Ishikawa (cell line): ENCODE data around the gene MRGPRD.

Source experiments
- CEBPB ChIP-seq: IDR thresholded peaks from 2 replicates; pipeline ENCODE4 v1.6.1; 2012
- CREB1 ChIP-seq: IDR thresholded peaks from 2 replicates; pipeline ENCODE4 v1.6.1; 2012; ENCODE audit warnings: low read depth
- EGR1 ChIP-seq: IDR thresholded peaks from 2 replicates; pipeline ENCODE4 v1.6.1; 2012
- EP300 ChIP-seq: IDR thresholded peaks from 2 replicates; pipeline ENCODE4 v1.6.1; 2012; ENCODE audit warnings: borderline replicate concordance
- FOXM1 ChIP-seq: IDR thresholded peaks from 2 replicates; pipeline ENCODE4 v1.6.1; 2012; ENCODE audit warnings: low read depth, borderline replicate concordance
- NFIC ChIP-seq: IDR thresholded peaks from 2 replicates; pipeline ENCODE4 v1.6.1; 2012
- RAD21 ChIP-seq: IDR thresholded peaks from 2 replicates; pipeline ENCODE4 v1.6.1; 2012; ENCODE audit warnings: low read depth
- REST ChIP-seq: IDR thresholded peaks from 2 replicates; pipeline ENCODE4 v1.6.1; 2012; ENCODE audit warnings: low read depth, mild to moderate bottlenecking
- TAF1 ChIP-seq: IDR thresholded peaks from 2 replicates; pipeline ENCODE4 v1.6.1; 2012; ENCODE audit warnings: low read depth, mild to moderate bottlenecking
- TCF12 ChIP-seq: IDR thresholded peaks from 2 replicates; pipeline ENCODE4 v1.6.1; 2012; ENCODE audit warnings: low read depth
- TEAD4 ChIP-seq: IDR thresholded peaks from 2 replicates; pipeline ENCODE4 v1.6.1; 2012
- YY1 ChIP-seq: IDR thresholded peaks from 2 replicates; pipeline ENCODE4 v1.6.1; 2012; ENCODE audit warnings: low read depth
- ZBTB7A ChIP-seq: IDR thresholded peaks from 2 replicates; pipeline ENCODE4 v1.6.1; 2012; ENCODE audit warnings: low read depth
- TF ChIP-seq, protein P1 (sequence below): IDR thresholded peaks from 2 replicates; pipeline ENCODE4 v1.6.1; 2012
- TF ChIP-seq, protein P2 (sequence below): IDR thresholded peaks from 2 replicates; pipeline ENCODE4 v1.6.1; 2012

MRGPRD gene

GRCh38 chr11:69018924-69019323 lies 38.1 kb upstream of the MRGPRD start:
- no peak for TF ChIP-seq TAF1
- TF ChIP-seq YY1, result no peak
- no peak for TF ChIP-seq CREB1
- TF ChIP-seq EGR1, result no peak
- TF ChIP-seq NFIC, result no peak
- TF ChIP-seq CEBPB, result no peak
- no peak for TF ChIP-seq REST
- no peak for TF ChIP-seq RAD21
- no peak for TF ChIP-seq TCF12
- TF ChIP-seq, protein P1, sequence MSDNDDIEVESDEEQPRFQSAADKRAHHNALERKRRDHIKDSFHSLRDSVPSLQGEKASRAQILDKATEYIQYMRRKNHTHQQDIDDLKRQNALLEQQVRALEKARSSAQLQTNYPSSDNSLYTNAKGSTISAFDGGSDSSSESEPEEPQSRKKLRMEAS, result no peak
- no peak for TF ChIP-seq EP300
- TF ChIP-seq ZBTB7A, result no peak
- TF ChIP-seq TEAD4, result no peak
- TF ChIP-seq, protein P2, sequence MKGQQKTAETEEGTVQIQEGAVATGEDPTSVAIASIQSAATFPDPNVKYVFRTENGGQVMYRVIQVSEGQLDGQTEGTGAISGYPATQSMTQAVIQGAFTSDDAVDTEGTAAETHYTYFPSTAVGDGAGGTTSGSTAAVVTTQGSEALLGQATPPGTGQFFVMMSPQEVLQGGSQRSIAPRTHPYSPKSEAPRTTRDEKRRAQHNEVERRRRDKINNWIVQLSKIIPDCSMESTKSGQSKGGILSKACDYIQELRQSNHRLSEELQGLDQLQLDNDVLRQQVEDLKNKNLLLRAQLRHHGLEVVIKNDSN, result no peak
- TF ChIP-seq FOXM1, result no peak

DNA sequence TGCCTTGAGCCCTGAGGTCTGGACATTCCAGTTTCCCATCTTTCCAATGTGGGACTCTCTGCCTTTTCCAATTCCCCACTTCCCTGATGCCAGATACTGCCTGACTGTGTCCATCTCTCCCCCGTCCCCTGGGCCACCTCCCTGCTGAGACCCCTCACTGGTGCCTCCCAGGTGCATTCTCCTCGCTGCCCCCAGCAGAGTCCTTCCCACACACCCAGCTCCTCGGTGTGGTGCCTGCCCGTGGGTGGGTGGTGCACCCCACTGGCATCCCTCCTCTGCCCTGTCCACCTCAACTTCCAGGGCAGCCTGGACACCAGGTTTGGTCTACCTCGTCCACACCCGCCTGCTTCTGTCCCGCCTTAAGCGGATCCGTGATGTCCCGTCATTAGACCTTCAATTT lies 37.2 kb upstream of the MRGPRD start:
- TF ChIP-seq NFIC (no peak), CEBPB (no peak), ZBTB7A (no peak), FOXM1 (no peak), EP300 (no peak), TAF1 (no peak), TEAD4 (no peak), CREB1 (no peak), YY1 (no peak)
- TF ChIP-seq, protein P2, result no peak

- TF ChIP-seq CREB1 (no peak), EGR1 (no peak), ZBTB7A (no peak), CEBPB (no peak), NFIC (no peak), TEAD4 (no peak), FOXM1 (no peak), EP300 (no peak), RAD21 (no peak)
- TF ChIP-seq, protein P2, result no peak
- TF ChIP-seq, protein P1, result no peak
These were observed 34.2 kb upstream of the MRGPRD start for GRCh38 chr11:69014898-69015549.

DNA sequence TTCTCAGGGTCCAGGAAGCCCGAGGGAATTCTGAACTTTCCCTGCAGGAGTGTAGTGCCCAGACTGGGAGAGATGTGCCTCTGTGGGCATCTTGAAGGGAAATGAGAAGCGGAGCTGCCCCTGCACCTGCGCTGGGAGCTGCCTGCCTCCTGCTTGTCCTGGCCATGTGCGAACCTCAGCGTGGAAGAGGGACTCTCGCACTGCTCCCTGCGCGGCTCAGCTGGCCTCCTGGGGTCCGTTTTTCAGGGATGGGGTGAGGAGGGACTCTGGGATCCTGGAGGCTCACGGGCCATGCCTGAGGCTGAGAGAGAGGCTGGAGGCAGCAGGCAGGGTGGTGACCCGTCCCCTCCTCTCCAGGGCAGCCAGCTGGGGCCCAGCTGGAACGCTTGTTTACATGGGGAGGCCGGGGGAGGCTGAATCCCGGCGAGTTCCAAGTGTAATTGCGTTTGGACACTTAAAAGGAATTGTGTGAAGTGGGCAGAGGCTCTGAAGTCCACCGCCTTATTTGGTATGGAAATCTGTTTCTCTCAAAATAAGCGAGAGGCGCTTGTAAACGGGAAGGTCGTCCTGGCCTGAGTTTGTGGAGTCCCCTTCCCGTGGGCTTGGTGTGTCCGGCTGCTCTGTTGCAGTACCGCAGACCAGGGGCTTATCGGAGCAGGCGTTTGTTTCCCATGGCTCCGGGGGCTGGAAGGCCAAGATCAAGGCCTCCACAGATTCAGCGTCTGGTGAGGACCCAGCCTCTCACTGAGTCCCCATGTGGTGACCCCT lies 33.5 kb upstream of the MRGPRD start:
- TF ChIP-seq, protein P2, result no peak
- TF ChIP-seq EGR1 (no peak), TEAD4 (no peak), CEBPB (no peak), CREB1 (no peak), TCF12 (no peak), YY1 (no peak), NFIC (no peak), RAD21 (no peak), ZBTB7A (no peak), REST (no peak), FOXM1 (no peak), TAF1 (no peak), EP300 (no peak)
- TF ChIP-seq, protein P1, result no peak
